RWPE1 (cell line): Measurements from ENCODE around the gene CEP104.

Experiments
- CTCF ChIA-PET: fragments of 350-600 bp; sonication (Branson Sonifier 250); formaldehyde crosslinking; extraction: SDS; loops from one replicate; lab custom pipeline; 2021; lab: Yijun Ruan, JAX
- POLR2A ChIA-PET: fragments of 400-600 bp; formaldehyde crosslinking; extraction: SDS; loops from one replicate; lab custom pipeline; 2020; ENCODE audit warnings: antibody characterized with exemption; ENCODE audit not compliant: low non-redundant PET; lab: Yijun Ruan, JAX
- DNase-seq: peaks from one replicate; pipeline ENCODE4 v3.0.0; 2012; ENCODE audit warnings: low spot score
- H3K27ac ChIP-seq: fragments of 450-650 bp; 2 replicates; pipeline ENCODE4 v1.5.1; 2017
- CTCF ChIP-seq: fragments of 450-650 bp; conservative IDR thresholded peaks from 2 replicates; pipeline ENCODE4 v1.5.1; 2017; ENCODE audit warnings: low read depth, mild to moderate bottlenecking

Gene CEP104

GRCh38 chr1:3821004-3821403 lies 36.0 kb downstream of the CEP104 start:
- CTCF ChIA-PET, result no interaction called here
- no peak for DNase-seq

GRCh38 chr1:3820316-3820715 lies 36.7 kb downstream of the CEP104 start:
- DNase-seq, result no peak
- CTCF ChIA-PET, result no interaction called here
- POLR2A ChIA-PET, result no interaction called here
- no peak overlapping the region; the same call in 1 of the 2 replicates for H3K27ac ChIP-seq
- TF ChIP-seq CTCF, result no peak

More at GRCh38 chr1:3821004-3821403, 36.0 kb downstream of the CEP104 start:
- TF ChIP-seq CTCF, result no peak
- POLR2A ChIA-PET, result no interaction called here
- no peak overlapping the region for H3K27ac ChIP-seq

- peak overlapping the region; percentile 61 for H3K27ac ChIP-seq
Observed at GRCh38 chr1:3819771-3820200, 37.2 kb downstream of the CEP104 start.

GRCh38 chr1:3817821-3818597 lies 39.0 kb downstream of the CEP104 start:
- no peak for DNase-seq
- POLR2A ChIA-PET, result no interaction called here

More at GRCh38 chr1:3819771-3820200, 37.2 kb downstream of the CEP104 start:
- POLR2A ChIA-PET, result no interaction called here
- CTCF ChIA-PET, result no interaction called here
- DNase-seq, result peak; percentile 26
- TF ChIP-seq CTCF, result no peak

GRCh38 chr1:3817138-3817740 lies 39.8 kb downstream of the CEP104 start:
- POLR2A ChIA-PET, result no interaction called here
- CTCF ChIA-PET, result no interaction called here
- H3K27ac ChIP-seq, result no peak overlapping the region
- TF ChIP-seq CTCF, result no peak
- no peak for DNase-seq

More at GRCh38 chr1:3817821-3818597, 39.0 kb downstream of the CEP104 start:
- H3K27ac ChIP-seq, result no peak overlapping the region
- no peak for TF ChIP-seq CTCF
- CTCF ChIA-PET, result no interaction called here

GRCh38 chr1:3816331-3817137 lies 40.5 kb downstream of the CEP104 start:
- DNase-seq, result no peak
- H3K27ac ChIP-seq, result no peak overlapping the region
- TF ChIP-seq CTCF, result no peak
- ChIA-PET CTCF (no interaction called here), POLR2A (no interaction called here)
